ENCODE results near the gene COPG1.

Gene COPG1, protein sequence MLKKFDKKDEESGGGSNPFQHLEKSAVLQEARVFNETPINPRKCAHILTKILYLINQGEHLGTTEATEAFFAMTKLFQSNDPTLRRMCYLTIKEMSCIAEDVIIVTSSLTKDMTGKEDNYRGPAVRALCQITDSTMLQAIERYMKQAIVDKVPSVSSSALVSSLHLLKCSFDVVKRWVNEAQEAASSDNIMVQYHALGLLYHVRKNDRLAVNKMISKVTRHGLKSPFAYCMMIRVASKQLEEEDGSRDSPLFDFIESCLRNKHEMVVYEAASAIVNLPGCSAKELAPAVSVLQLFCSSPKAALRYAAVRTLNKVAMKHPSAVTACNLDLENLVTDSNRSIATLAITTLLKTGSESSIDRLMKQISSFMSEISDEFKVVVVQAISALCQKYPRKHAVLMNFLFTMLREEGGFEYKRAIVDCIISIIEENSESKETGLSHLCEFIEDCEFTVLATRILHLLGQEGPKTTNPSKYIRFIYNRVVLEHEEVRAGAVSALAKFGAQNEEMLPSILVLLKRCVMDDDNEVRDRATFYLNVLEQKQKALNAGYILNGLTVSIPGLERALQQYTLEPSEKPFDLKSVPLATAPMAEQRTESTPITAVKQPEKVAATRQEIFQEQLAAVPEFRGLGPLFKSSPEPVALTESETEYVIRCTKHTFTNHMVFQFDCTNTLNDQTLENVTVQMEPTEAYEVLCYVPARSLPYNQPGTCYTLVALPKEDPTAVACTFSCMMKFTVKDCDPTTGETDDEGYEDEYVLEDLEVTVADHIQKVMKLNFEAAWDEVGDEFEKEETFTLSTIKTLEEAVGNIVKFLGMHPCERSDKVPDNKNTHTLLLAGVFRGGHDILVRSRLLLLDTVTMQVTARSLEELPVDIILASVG

DNA sequence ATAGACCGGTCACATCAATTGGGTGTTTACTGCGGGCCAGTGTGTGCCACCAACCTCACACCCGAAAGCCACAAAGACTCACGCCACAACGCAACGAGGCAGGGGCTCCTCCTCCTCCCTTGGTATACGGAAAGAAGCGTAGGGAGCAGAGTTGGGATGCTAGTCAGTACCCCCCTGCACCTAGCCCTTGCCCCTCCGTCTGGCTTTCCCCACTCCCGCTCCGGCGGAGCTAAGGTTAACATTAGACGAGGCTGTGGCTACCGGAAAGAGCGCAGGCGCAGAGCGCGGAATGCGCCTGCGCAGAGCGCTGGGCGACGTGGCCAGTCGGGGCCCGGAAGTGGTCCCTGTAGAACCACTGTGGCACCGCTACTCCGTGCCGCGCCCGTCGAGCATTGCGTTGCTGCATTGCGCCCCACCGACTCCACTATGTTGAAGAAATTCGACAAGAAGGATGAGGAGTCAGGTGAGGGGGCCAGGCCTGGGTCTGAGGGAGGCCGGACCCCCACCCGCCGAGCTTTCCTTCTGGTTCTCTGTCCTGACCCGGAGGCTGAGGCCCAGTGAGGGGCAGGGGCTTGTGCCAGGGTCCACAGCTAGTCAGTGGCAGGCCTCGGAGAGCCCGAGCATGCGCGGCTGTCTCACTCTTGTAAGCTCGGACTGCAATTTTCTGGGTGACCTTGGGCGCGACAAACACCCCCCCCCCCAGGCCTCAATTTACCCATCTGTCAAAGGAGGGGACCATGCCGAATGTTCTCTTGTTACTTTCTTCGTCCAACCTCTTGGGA, at the start of gene COPG1:
Gene COPG1 (plus strand): TSS at position 323 of the 782 bp plus-strand sequence. CDS start 104 bp downstream, at position 427.
- peaks cover 38% of the 10 kb centered on the region for H3K4me1 Mint-ChIP-seq
- peak within 1 kb of the TSS; percentile 96 to 99 (median 96) for H3K27ac Mint-ChIP-seq
- no peaks in the 10 kb centered on the region for H3K9me3 Mint-ChIP-seq
- H3K27me3 Mint-ChIP-seq (ENCODE audit: low read depth) = no peaks in the 10 kb centered on the region
- H3K36me3 Mint-ChIP-seq (ENCODE audit: low read depth) = peaks cover 32% of the 10 kb centered on the region
- TF ChIP-seq, protein P1, sequence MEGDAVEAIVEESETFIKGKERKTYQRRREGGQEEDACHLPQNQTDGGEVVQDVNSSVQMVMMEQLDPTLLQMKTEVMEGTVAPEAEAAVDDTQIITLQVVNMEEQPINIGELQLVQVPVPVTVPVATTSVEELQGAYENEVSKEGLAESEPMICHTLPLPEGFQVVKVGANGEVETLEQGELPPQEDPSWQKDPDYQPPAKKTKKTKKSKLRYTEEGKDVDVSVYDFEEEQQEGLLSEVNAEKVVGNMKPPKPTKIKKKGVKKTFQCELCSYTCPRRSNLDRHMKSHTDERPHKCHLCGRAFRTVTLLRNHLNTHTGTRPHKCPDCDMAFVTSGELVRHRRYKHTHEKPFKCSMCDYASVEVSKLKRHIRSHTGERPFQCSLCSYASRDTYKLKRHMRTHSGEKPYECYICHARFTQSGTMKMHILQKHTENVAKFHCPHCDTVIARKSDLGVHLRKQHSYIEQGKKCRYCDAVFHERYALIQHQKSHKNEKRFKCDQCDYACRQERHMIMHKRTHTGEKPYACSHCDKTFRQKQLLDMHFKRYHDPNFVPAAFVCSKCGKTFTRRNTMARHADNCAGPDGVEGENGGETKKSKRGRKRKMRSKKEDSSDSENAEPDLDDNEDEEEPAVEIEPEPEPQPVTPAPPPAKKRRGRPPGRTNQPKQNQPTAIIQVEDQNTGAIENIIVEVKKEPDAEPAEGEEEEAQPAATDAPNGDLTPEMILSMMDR (IDR thresholded peaks at IDR 0.05; ENCODE audit: unreplicated experiment in 3 of 3) = no peak
- peak within 1 kb of the TSS; percentile 95 to 100 (median 96) for H3K4me3 Mint-ChIP-seq

GRCh38 chr3:129204473-129204872, 44.9 kb upstream of the COPG1 start:
- TF ChIP-seq, protein P1 (IDR thresholded peaks at IDR 0.05; ENCODE audit: unreplicated experiment in 3 of 3) = no peak
- H3K27me3 Mint-ChIP-seq (ENCODE audit: low read depth) = no peaks in the 10 kb centered on the region
- no peak overlapping the region for H3K27ac Mint-ChIP-seq
- no peak overlapping the region for H3K4me3 Mint-ChIP-seq
- H3K9me3 Mint-ChIP-seq = no peaks in the 10 kb centered on the region
- H3K36me3 Mint-ChIP-seq (ENCODE audit: low read depth) = no peaks in the 10 kb centered on the region
- H3K4me1 Mint-ChIP-seq = peaks cover 7% of the 10 kb centered on the region

DNA sequence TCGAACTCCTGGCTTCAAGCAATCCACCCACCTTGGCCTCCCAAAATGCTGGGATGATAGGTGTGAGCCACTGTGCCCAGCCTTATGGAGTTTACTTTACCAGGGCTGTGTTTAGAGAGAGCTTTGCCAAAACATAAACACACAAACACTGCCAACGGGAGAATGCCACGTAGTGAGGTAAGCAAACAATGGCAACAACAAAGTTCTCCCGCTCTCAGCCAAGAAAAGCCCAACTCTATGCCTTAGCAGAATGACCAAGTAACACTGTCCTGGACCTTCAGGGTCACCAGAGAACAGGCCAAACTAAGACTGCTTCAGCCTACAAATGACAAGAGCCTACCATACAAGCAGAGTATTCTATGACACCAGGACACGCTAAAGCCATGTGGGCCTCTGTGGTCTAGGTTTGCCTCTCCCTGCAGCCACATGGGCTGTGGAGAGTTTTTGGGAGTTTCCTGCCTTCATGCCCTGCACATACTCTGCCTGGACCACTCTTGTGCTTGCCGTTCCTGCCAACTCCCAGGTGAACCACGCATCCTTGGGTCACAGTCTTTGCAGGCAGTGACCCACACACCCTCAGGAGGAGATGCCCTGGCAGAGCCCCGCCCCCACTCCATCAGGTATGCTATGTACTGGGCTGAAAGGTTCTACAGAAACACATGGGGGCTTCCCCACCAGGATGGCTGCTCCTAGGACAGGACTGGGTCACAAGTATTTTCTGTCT, 44.1 kb upstream of the COPG1 start:
- no peak overlapping the region for H3K4me3 Mint-ChIP-seq
- H3K27ac Mint-ChIP-seq = no peak overlapping the region
- H3K36me3 Mint-ChIP-seq (ENCODE audit: low read depth) = no peaks in the 10 kb centered on the region

GRCh38 chr3:129207479-129207878, 41.9 kb upstream of the COPG1 start:
- H3K4me1 Mint-ChIP-seq = peaks cover 18% of the 10 kb centered on the region
- no peaks in the 10 kb centered on the region for H3K9me3 Mint-ChIP-seq
- TF ChIP-seq, protein P1 (IDR thresholded peaks at IDR 0.05; ENCODE audit: unreplicated experiment in 3 of 3) = no peak
- peak overlapping the region; percentile 84 to 97 (median 93) for H3K27ac Mint-ChIP-seq
- no peak overlapping the region for H3K4me3 Mint-ChIP-seq
- H3K27me3 Mint-ChIP-seq (ENCODE audit: low read depth) = no peaks in the 10 kb centered on the region
- no peaks in the 10 kb centered on the region for H3K36me3 Mint-ChIP-seq (ENCODE audit: low read depth)

More for the DNA sequence above, 44.1 kb upstream of the COPG1 start:
- no peaks in the 10 kb centered on the region for H3K9me3 Mint-ChIP-seq
- no peaks in the 10 kb centered on the region for H3K27me3 Mint-ChIP-seq (ENCODE audit: low read depth)
- TF ChIP-seq, protein P1 (IDR thresholded peaks at IDR 0.05; ENCODE audit: unreplicated experiment in 3 of 3) = no peak
- H3K4me1 Mint-ChIP-seq = peaks cover 10% of the 10 kb centered on the region

- Mint-ChIP-seq H3K27me3 (ENCODE audit: low read depth) (no peaks in the 10 kb centered on the region), H3K27ac (peak overlapping the region; percentile 42 to 76 (median 74)), H3K36me3 (ENCODE audit: low read depth) (no peaks in the 10 kb centered on the region), H3K9me3 (no peaks in the 10 kb centered on the region), H3K4me1 (peaks cover 18% of the 10 kb centered on the region), H3K4me3 (no peak overlapping the region)
- TF ChIP-seq, protein P1 (IDR thresholded peaks at IDR 0.05; ENCODE audit: unreplicated experiment in 3 of 3) = no peak
These were observed 38.1 kb upstream of the COPG1 start for GRCh38 chr3:129211345-129211744.
